CD4-positive, alpha-beta T cell (primary cell): Measurements from ENCODE around the gene XYLT1. TPM values are rescaled to one million over a fixed set of nuclear protein-coding genes. Genes with fewer than 3 reads are reported as not detected.

Source experiments
- ATAC-seq: fragments of 200-7000 bp; cut with Tn5 transposase; one replicate; pipeline ENCODE4 v1.10.0; 2022; ENCODE audit warnings: mild to moderate bottlenecking; ENCODE audit not compliant: poor library complexity
- CTCF ChIA-PET: fragments of 350-600 bp; sonication (Branson Sonifier 250); formaldehyde crosslinking; loops from one replicate; lab custom pipeline; 2021; ENCODE audit warnings: antibody characterized with exemption, inconsistent platforms; lab: Charles Lee
- POLR2A ChIA-PET: fragments of 350-600 bp; sonication (Branson Sonifier 250); formaldehyde crosslinking; loops from one replicate; lab custom pipeline; 2021; ENCODE audit warnings: antibody characterized with exemption, inconsistent platforms; lab: Charles Lee
- DNase-seq, 14 experiments: peaks; one replicate each; pipeline ENCODE4 v3.0.0-alpha.2; 2013 to 2020; ENCODE audit warnings: mixed read lengths in 2 of 14
- H3K27ac ChIP-seq, 2 donors: one replicate each; pipeline versions ENCODE4 v1.5.1 to v1.7.0; 2013; ENCODE audit warnings: low read length in 2 of 2, low read depth in 1 of 2, mild to moderate bottlenecking in 1 of 2
- H3K27me3 ChIP-seq, 2 experiments: 1 replicate in 1 of 2; 2 replicates in 1 of 2; pipeline versions ENCODE4 v1.6.1 to v1.7.0; 2013; ENCODE audit warnings: low read length in 2 of 2, control low read depth in 1 of 2, mild to moderate bottlenecking in 1 of 2, moderate library complexity in 1 of 2; ENCODE audit not compliant: insufficient read depth in 2 of 2, control insufficient read depth in 1 of 2
- H3K36me3 ChIP-seq: one replicate; pipeline ENCODE4 v1.6.1; 2013; ENCODE audit warnings: low read length, control low read depth; ENCODE audit not compliant: insufficient read depth
- H3K4me1 ChIP-seq: one replicate; pipeline ENCODE4 v1.6.1; 2013; ENCODE audit warnings: low read length, control low read depth; ENCODE audit not compliant: insufficient read depth
- H3K4me3 ChIP-seq: one replicate; pipeline ENCODE4 v1.5.1; 2013; ENCODE audit warnings: mild to moderate bottlenecking, low read length, moderate library complexity
- H3K9me3 ChIP-seq, 2 experiments: 1 replicate in 1 of 2; 2 replicates in 1 of 2; pipeline versions ENCODE4 v1.6.1 to v1.7.0; 2013; ENCODE audit warnings: low read length in 2 of 2, mild to moderate bottlenecking in 2 of 2, control low read depth in 1 of 2, moderate library complexity in 1 of 2; ENCODE audit not compliant: control insufficient read depth in 1 of 2, insufficient read depth in 1 of 2
- H3K27ac Mint-ChIP-seq: one replicate; pipeline ENCODE4 v1.8.0; 2020; ENCODE audit warnings: mixed read lengths
- H3K27me3 Mint-ChIP-seq: one replicate; pipeline ENCODE4 v1.8.0; 2021; ENCODE audit warnings: mixed read lengths
- H3K36me3 Mint-ChIP-seq: one replicate; pipeline ENCODE4 v1.8.0; 2021; ENCODE audit warnings: low read depth, mixed read lengths
- H3K4me1 Mint-ChIP-seq: one replicate; pipeline ENCODE4 v1.8.0; 2021; ENCODE audit warnings: low read depth, mixed read lengths
- H3K4me3 Mint-ChIP-seq: one replicate; pipeline ENCODE4 v1.8.0; 2020; ENCODE audit warnings: mild to moderate bottlenecking, mixed read lengths
- H3K9me3 Mint-ChIP-seq: one replicate; pipeline ENCODE4 v1.8.0; 2020; ENCODE audit warnings: mixed read lengths
- CTCF ChIP-seq: fragments of 200-600 bp; IDR thresholded peaks from one replicate; pipeline ENCODE4 v1.8.0; 2022; ENCODE audit warnings: antibody characterized with exemption, mild to moderate bottlenecking
- intact Hi-C, 2 experiments: fragments of 100-400 bp; cut with DNase I in 1 of 2; cut with micrococcal nuclease in 1 of 2; formaldehyde crosslinking; loops; one replicate each; pipeline versions ENCODE4 v1.15.1 to v1.9.0; 2023 to 2025; cut with DNase I, micrococcal nuclease
- total RNA-seq, 174 experiments: library from RNA in 2 of 174; stranded (reverse) in 2 of 174; gene quantifications; one replicate each; pipeline ENCODE4 v1.2.3 and lab custom pipeline; 2021 to 2026

XYLT1 gene
- total RNA-seq, 2 experiments from 2014 or later, result 26.0 to 27.1 TPM

- Histone ChIP-seq H3K36me3 (peaks cover 8% of the 10 kb centered on the region), H3K4me1 (no peaks in the 10 kb centered on the region), H3K9me3 (no peaks in the 10 kb centered on the region), H3K4me3 (no peak overlapping the region), H3K27ac (no peak overlapping the region), H3K27me3 (no peaks in the 10 kb centered on the region)
- TF ChIP-seq CTCF, result no peak
- H3K4me3 Mint-ChIP-seq, result no peak overlapping the region
- ChIA-PET CTCF (interaction anchor here (1.2 kb wide), 1 partner anchor 18 kb away, joined by 4 read pairs; no protein-coding TSS in a partner anchor), POLR2A (no interaction called here)
- H3K27ac Mint-ChIP-seq, result no peak overlapping the region
- ATAC-seq, result no peak
- H3K9me3 Mint-ChIP-seq, result no peaks in the 10 kb centered on the region
- peaks cover 7% of the 10 kb centered on the region for H3K4me1 Mint-ChIP-seq
- H3K27me3 Mint-ChIP-seq, result no peaks in the 10 kb centered on the region
- H3K36me3 Mint-ChIP-seq, result peaks cover 26% of the 10 kb centered on the region
- intact Hi-C loops, result no loop called here
- DNase-seq, result no peak
These were observed 218.1 kb downstream of the XYLT1 start for GRCh38 chr16:17252701-17253100.

GRCh38 chr16:17252064-17252463 lies 218.7 kb downstream of the XYLT1 start:
- H3K4me3 Mint-ChIP-seq, result no peak overlapping the region
- ATAC-seq, result no peak
- CTCF ChIA-PET, result no interaction called here

GRCh38 chr16:17251496-17251895 lies 219.3 kb downstream of the XYLT1 start:
- Mint-ChIP-seq H3K36me3 (peaks cover 14% of the 10 kb centered on the region), H3K4me1 (peaks cover 11% of the 10 kb centered on the region), H3K27ac (no peak overlapping the region), H3K27me3 (no peaks in the 10 kb centered on the region), H3K9me3 (no peaks in the 10 kb centered on the region), H3K4me3 (no peak overlapping the region)
- TF ChIP-seq CTCF, result no peak
- ATAC-seq (no peak), DNase-seq (no peak)
- H3K4me3 ChIP-seq, result no peak overlapping the region
- intact Hi-C loops, result no loop called here
- H3K9me3 ChIP-seq, result no peaks in the 10 kb centered on the region
- POLR2A ChIA-PET, result no interaction called here
- H3K36me3 ChIP-seq, result peaks cover 11% of the 10 kb centered on the region
- CTCF ChIA-PET, result no interaction called here
- peaks cover 2% of the 10 kb centered on the region for H3K4me1 ChIP-seq
- no peaks in the 10 kb centered on the region for H3K27me3 ChIP-seq
- no peak overlapping the region for H3K27ac ChIP-seq

More at GRCh38 chr16:17252064-17252463, 218.7 kb downstream of the XYLT1 start:
- Mint-ChIP-seq H3K36me3 (peaks cover 19% of the 10 kb centered on the region), H3K4me1 (peaks cover 11% of the 10 kb centered on the region), H3K9me3 (no peaks in the 10 kb centered on the region), H3K27me3 (no peaks in the 10 kb centered on the region), H3K27ac (no peak overlapping the region)
- Histone ChIP-seq H3K4me3 (no peak overlapping the region), H3K36me3 (peaks cover 11% of the 10 kb centered on the region), H3K27ac (no peak overlapping the region), H3K27me3 (no peaks in the 10 kb centered on the region), H3K9me3 (no peaks in the 10 kb centered on the region), H3K4me1 (peaks cover 2% of the 10 kb centered on the region)
- intact Hi-C loops, result no loop called here
- POLR2A ChIA-PET, result no interaction called here
- DNase-seq, result no peak
- TF ChIP-seq CTCF, result no peak
